NCI-H1436 treated with DMSO at 0.1 percent for 48 hours (cell line): Measurements from ENCODE around the gene TRAPPC5.

Source experiments
- DNase-seq: peaks from one replicate; lab custom pipeline; 2025; lab: John Stamatoyannopoulos, UW

The TRAPPC5 gene

DNA sequence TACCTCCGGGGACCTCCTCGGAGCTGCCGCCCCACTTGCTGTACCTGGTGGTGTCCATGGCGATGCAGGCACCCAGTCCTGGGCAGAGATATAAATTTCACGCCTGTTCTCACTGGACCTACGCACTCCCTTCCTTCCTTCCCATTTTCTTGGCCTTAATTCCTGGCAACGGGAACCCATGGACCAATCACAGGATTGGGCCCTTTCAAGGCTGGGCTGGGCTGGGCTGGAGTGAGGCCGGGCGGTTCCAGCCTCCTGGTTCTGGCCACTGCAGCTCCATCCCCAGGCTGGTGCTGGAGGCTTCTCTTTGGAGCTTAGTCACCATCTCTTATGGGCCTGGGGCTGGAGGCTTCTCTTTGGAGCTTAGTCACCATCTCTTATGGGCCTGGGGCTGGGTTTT, 51.4 kb downstream of the TRAPPC5 start, which contains the start of gene CLEC4G:
CLEC4G (minus strand) TSS at position 66 of the 400 bp plus-strand sequence; CDS start at position 58, 8 bp downstream.
- no peak for DNase-seq

DNA sequence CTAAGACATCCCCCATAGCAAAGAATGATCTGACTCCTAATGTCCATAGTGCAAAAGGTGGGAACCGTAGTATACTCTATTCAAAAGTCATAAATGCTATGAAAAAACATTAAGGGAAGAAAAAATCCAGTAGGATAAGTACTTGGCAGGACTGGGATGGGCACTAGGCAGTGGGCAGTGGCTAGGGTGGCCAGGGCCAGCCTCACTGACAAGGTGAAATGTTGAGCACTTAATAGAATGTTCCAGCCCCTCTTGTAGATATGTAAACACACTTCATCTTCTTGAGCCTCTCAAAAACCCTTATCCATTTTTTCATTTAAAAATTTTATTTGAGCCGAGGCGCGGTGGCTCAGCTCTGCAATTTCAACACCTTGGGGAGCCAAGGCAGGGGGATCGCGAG, 52.7 kb downstream of the TRAPPC5 start:
- DNase-seq: no peak

DNA sequence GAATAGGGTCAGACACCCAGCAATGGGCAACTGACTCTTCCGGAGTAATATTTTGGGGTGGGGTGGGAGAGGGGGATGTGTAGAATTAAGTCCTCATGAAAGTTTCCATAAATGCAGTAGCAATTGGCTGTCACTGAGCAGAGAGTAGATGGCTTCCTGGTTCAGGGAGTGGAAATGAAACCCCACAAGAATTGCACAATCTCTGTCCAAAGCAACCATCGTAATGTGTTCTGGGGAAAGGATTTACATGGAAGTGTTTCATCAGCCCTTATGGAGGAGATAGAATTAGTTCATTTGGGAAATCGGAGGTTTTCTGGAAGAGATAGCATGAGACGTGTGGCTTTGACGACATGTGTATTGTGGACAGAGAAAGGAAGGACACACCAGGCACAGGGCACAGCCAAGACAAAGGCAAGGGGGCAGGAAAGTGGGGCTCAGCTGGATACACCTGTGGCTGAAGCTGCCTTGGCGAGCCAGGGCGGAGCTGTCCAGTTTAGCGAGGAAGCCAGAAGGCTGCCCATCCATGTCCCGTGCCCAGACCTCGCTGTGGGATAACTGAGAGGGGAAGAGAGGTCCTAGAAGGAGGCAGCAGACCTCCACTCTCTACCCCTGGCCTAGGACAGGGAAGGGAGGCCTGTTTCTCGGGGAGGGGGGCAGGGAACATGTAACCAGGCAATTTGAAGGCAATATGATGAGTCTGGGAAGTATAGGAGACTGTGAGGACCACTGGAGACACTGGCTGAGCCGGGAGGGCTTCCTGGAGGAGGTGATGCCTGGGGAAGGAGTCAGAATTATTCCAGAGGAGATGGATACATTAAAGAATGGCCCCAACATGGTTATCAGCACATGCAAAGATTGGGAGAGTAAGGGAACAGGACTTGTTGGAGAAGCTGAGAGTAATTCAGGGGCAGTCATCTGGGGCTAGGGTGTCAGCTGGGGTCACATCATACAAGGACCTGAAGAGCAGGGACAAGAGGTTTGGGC, 53.9 kb downstream of the TRAPPC5 start:
- no peak for DNase-seq

DNA sequence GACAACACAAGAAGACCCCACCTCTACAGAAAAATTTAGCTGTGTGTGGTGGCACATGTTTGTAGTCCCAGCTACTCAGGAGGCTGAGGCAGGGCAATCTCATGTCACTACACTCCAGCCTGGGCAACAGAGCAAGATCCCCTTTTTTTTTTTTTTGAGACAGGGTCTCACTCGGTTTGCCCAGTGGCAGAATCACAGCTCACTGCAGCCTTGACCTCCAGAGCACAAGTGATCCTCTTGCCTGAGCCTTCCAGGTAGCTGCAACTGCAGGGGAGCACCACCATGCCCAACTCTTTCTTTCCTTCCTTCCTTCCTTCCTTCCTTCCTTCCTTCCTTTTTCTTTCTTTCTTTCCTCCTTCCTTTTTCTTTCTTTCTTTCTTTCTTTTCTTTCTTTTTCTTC, 55.5 kb downstream of the TRAPPC5 start:
- DNase-seq: no peak

DNA sequence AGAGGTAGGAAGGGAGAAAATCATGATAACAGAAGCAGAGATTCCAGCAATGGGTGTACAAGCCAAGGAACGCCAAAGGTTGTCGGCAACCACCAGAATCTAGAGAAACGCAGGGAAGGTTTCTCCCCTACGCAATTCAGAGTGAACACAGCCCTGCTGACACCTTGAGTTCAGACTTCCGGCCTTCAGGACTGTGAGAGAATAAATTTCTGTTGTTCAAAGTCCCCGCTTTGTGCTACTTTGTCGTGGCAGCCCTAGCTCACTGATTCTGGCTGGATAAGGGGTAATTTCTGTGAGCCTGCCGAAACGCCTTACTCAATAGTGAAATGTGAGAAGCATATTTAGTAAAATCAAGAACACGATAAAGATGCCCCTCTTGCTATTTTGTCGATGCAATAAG, 56.6 kb downstream of the TRAPPC5 start:
- DNase-seq: no peak
